Measurements from ENCODE around the gene NRBF2.

Gene NRBF2

GRCh38 chr10:63166742-63167258 is 33.7 kb downstream of the NRBF2 start:
- DNase-seq, result peak; percentile 18

GRCh38 chr10:63168821-63169462 is 35.8 kb downstream of the NRBF2 start:
- DNase-seq, result no peak

GRCh38 chr10:63169624-63170023 is 36.5 kb downstream of the NRBF2 start:
- DNase-seq, result no peak

- no peak for DNase-seq
Measured at GRCh38 chr10:63171255-63171855, 38.2 kb downstream of the NRBF2 start.

- DNase-seq, result no peak
Measured at GRCh38 chr10:63171926-63172325, 38.8 kb downstream of the NRBF2 start.

GRCh38 chr10:63173468-63174232 is 40.5 kb downstream of the NRBF2 start:
- no peak for DNase-seq

- DNase-seq, result no peak
Measured at GRCh38 chr10:63175534-63175933, 42.4 kb downstream of the NRBF2 start.

GRCh38 chr10:63192826-63193225 is 59.7 kb downstream of the NRBF2 start:
- DNase-seq, result no peak

- DNase-seq, result no peak
Measured at GRCh38 chr10:63197344-63198092, 64.4 kb downstream of the NRBF2 start.

GRCh38 chr10:63199716-63200115 is 66.6 kb downstream of the NRBF2 start:
- DNase-seq, result no peak

- no peak for DNase-seq
Measured at GRCh38 chr10:63200431-63200830, 67.3 kb downstream of the NRBF2 start.

- DNase-seq, result no peak
Measured at GRCh38 chr10:63201118-63201517, 68.0 kb downstream of the NRBF2 start.
